22Rv1 (cell line): Measurements from ENCODE around the gene GLRA3.

ENCODE experiments used
- ZFX ChIP-seq: fragments of 450-650 bp; IDR thresholded peaks from 2 replicates; pipeline ENCODE4 v1.6.1; 2017; ENCODE audit warnings: antibody characterized with exemption, borderline replicate concordance
- TF ChIP-seq, protein P1 (sequence below): fragments of 450-650 bp; IDR thresholded peaks from 2 replicates; pipeline ENCODE4 v1.5.1; 2017; ENCODE audit warnings: mild to moderate bottlenecking

GRCh38 chr4:174611792-174612191 is 217.3 kb downstream of the GLRA3 start:
- TF ChIP-seq, protein P1, sequence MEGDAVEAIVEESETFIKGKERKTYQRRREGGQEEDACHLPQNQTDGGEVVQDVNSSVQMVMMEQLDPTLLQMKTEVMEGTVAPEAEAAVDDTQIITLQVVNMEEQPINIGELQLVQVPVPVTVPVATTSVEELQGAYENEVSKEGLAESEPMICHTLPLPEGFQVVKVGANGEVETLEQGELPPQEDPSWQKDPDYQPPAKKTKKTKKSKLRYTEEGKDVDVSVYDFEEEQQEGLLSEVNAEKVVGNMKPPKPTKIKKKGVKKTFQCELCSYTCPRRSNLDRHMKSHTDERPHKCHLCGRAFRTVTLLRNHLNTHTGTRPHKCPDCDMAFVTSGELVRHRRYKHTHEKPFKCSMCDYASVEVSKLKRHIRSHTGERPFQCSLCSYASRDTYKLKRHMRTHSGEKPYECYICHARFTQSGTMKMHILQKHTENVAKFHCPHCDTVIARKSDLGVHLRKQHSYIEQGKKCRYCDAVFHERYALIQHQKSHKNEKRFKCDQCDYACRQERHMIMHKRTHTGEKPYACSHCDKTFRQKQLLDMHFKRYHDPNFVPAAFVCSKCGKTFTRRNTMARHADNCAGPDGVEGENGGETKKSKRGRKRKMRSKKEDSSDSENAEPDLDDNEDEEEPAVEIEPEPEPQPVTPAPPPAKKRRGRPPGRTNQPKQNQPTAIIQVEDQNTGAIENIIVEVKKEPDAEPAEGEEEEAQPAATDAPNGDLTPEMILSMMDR: no peak
- no peak for TF ChIP-seq ZFX
